ENCODE data around the gene TFDP1.
"Not testable (repeated sequence)": the region's sequence is repeated elsewhere in the genome, so short reads cannot be mapped to it uniquely, and the experiment has no call there.

TFDP1 gene

GRCh38 chr13:113616991-113617749 is 32.6 kb downstream of the TFDP1 start:
- no peak for DNase-seq (ENCODE audit: low spot score)

- no peak for DNase-seq (ENCODE audit: low spot score)
Measured at GRCh38 chr13:113617961-113618360, 33.4 kb downstream of the TFDP1 start.

DNA sequence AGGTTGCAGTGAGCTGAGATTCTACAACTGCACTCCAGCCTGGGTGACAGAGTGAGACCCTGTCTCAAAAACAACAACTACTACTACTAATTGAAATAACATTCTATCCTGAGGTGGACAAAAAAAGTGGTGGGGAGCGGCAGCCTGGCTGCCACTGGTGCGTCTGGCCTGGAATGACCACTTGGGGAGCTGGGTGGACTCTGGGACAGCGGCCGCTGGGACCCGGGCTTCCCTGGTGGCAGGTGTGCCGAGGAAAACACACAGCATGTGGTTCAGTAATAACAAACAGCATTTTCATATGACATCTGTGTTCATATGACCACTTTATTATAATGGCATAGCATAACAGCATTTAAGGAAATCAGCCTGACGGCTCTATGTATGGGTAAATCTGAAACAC is 33.9 kb downstream of the TFDP1 start:
- DNase-seq (ENCODE audit: low spot score): no peak

GRCh38 chr13:113620036-113620796 is 35.7 kb downstream of the TFDP1 start:
- no peak for DNase-seq (ENCODE audit: low spot score)

GRCh38 chr13:113621046-113621445 is 36.5 kb downstream of the TFDP1 start:
- no peak for DNase-seq (ENCODE audit: low spot score)

GRCh38 chr13:113621498-113621897 is 36.9 kb downstream of the TFDP1 start:
- not testable (repeated sequence) for DNase-seq (ENCODE audit: low spot score)

- DNase-seq (ENCODE audit: low spot score): not testable (repeated sequence)
Measured at GRCh38 chr13:113621986-113622550, 37.5 kb downstream of the TFDP1 start.

DNA sequence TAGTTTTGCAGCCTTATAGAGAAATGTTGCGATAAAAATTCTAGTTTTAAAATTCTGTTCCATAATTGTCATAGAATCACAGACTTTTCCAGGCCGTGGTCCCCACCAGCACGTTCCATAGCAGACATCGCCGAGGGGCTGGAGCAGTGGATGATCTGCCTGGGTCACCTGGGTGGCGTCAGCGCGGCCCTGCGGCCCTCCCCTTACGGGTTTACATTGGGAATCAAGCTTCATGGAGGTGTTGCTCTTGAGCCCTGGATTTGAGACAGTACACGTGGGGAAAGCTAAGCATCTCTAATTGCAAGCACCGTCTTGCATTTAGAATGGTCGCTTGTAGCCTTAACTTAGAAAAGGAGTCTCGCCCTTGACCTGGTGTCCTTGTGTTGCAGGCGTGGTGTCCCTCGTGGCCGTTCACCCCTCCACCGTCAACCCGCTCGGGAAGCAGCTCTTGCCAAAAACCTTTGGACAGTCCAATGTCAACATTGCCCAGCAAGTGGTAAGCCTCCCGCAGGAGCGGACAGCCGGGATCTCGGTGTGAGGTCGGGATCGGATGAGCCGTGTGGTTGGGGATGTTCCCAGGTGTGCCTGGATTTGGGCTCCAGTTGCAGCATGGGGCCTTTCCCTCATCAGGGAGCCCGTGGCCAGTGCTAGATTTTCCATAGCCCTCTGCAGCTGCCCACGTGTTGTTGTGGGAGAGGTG is 38.4 kb downstream of the TFDP1 start:
- no peak for DNase-seq (ENCODE audit: low spot score)

GRCh38 chr13:113623491-113624234 is 39.1 kb downstream of the TFDP1 start:
- no peak for DNase-seq (ENCODE audit: low spot score)

DNA sequence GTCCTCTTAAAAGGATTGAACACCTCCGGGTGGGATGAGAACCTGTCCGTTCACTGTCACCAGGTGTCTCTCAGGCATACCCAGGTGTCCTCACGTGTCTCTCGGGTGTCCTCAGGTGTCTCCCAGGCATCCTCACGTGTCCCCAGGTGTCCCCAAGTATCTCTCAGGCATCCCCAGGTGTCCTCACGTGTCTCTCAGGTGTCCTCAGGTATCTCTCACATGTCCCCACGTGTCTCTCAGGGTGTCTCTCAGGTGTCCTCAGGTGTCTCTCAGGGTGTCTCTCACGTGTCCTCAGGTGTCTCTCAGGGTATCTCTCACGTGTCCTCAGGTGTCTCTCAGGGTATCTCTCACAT is 39.7 kb downstream of the TFDP1 start:
- no peak for DNase-seq (ENCODE audit: low spot score)

GRCh38 chr13:113624640-113625304 is 40.2 kb downstream of the TFDP1 start:
- DNase-seq (ENCODE audit: low spot score): not testable (repeated sequence)

- DNase-seq (ENCODE audit: low spot score): no peak
Measured at GRCh38 chr13:113625965-113626721, 41.6 kb downstream of the TFDP1 start.

DNA sequence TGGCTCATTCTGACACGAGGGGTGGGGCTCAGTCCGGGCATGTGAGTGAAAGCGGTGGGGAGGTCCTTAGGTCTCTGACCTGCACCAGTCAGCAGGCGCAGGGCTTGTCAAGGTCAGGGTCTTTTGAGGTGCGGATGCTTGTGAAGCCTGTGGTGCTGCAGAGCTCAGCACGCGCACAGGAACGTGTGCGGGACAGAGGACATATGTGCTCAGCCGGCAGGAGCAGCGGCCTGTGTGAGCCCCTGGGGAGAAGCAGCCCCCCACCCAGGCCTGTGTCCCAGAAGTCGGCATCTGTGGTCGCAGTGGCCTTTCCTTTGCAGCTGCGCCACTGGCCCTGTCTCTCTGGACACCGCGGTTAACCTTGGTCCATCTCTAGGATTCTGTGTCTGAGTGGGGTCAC is 42.6 kb downstream of the TFDP1 start:
- DNase-seq (ENCODE audit: low spot score): no peak

DNA sequence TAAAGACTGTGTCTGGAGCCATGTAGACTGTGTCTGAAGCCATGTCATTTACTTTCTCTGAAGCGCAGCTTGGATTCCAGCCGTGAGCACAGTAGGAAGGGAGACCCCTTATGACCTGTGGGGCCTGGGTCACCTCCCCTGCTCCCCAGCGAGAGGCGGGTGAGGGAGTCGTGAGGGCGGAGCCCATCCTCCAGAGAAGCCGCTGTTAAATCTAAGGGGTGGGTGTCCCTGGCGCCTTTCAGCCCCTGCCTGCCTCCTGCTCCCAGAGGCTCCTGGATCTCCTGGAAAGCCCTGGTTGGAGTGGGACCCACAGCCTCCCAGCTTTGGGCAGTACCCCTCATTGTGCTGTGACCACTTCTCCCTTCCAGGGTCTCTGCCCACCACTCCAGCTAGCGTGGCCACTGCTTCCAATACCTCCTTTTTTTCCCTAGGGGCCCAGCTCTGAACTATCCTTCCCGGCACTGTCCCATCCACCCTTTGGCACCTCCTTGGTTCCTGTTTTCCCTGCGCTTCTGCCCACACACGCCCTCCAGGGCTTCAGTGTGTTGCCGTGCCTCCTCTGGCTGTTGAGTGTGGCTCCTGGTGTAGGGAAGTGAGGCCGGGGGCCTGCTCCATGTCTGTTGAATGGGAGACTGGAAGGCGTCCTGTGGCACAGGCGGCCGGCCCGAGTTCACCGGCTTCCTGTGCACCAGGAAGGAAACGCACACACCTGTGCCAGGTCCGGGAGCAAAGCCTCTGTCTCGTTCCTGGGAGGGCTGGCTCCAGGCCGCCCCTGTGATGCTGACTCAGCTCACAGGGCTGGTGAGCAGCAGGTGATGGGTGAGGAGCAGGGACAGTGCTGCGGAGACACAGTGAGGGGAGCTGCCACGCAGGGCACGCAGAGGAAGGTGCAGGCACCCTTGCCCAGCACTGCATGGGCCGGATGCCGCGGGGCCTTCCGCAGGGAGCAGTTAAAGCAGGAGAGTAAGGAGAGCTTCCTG is 44.0 kb downstream of the TFDP1 start:
- no peak for DNase-seq (ENCODE audit: low spot score)

DNA sequence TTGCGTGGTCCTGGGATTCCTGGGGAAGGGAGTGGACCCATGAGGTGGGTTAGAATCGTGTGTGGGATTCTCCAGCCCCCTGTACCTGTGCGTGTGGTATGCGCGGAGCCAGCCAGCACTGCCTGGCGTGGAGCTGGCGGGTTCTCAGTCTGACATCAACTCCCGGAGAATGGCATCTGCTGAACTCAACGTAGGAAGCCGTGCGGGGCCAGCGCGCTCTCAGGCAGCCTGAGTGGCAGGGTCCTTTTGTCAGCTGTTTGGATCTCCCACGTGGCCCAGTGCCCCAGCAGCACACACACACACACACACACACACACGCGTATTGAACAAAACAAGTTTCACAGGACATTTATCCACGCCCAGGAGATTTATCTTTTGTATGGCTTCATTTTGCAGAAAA is 45.3 kb downstream of the TFDP1 start:
- no peak for DNase-seq (ENCODE audit: low spot score)

DNA sequence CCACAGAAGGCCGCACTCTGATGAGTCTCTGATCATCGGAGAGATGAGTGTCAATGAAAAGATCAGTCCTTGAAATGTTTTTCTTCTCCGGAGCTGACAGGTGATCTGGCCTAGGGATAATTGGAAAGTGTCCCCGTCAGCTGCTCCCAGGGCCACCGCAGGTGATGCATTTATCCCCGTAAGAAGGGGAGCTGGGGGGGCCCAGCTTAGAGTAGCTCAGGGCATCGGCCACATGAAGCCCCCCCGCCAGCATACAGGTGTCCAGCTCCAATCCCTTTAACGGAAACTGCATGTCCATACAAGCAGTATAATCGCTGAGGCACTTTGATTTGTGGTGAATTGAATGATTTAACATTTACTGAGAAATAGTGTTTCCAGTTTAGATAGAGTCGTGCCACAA is 45.7 kb downstream of the TFDP1 start:
- DNase-seq (ENCODE audit: low spot score): no peak

GRCh38 chr13:113630804-113631203 is 46.3 kb downstream of the TFDP1 start:
- no peak for DNase-seq (ENCODE audit: low spot score)

GRCh38 chr13:113631341-113632095 is 47.0 kb downstream of the TFDP1 start:
- DNase-seq (ENCODE audit: low spot score): no peak

All from CD4-positive, alpha-beta T cell treated with Interleukin-15 for 4 hours (primary cell).